ENCODE data around the gene TIGD6. TPM values are rescaled to one million over a fixed set of nuclear protein-coding genes. Genes with fewer than 3 reads are reported as not detected.

Gene TIGD6
- polyA plus RNA-seq, 6 donors from 2014 or later, result 3.4 to 6.4 (median 4.0) TPM

DNA sequence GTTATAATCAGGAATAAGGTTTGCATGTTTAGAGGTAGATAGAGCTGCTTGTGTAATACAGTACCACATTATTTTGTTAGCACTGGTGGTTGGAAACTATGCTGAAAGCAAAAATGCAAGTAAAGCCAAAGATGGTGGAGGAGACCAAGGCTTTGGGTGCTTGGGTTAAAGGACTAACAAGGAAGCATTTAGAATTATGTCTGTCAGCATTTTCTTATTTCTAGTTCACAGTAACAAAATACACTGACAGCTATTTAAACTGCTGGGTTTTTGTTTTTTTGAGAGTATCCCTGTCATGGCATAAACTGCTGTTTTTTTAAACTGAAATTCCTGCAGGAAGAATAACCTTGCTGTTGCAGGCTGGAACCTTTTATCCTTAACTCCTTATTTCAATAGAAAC lies 6.6 kb upstream of the TIGD6 start:
- DNase-seq (no peak), ATAC-seq (ENCODE audit: low read depth in 2 of 2) (no peak)
- Mint-ChIP-seq H3K4me3 (no peak overlapping the region), H3K27ac (no peak overlapping the region), H3K27me3 (no peaks in the 10 kb centered on the region), H3K9me3 (no peaks in the 10 kb centered on the region), H3K36me3 (peaks cover 17 to 30% of the 10 kb centered on the region in 2 donors), H3K4me1 (peaks cover 1 to 13% (median 7%) of the 10 kb centered on the region in 3 donors)

DNA sequence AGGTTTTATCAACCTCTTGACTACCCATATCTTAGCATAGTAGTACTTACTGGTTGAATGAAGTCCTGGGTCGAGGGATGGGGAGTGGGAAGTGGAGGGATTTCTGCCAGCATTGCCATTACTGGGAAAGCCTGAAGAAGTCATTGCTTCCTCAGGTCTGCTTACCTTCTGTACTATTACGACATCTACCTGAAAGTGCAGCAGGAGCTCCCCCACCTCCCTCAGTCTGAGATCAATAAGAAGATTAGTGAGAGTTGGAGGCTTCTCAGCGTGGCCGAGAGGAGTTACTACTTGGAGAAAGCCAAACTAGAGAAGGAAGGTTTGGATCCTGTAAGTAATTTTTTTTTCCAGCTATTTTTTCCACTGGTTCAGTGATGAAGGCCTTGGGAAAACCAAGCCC lies 5.9 kb upstream of the TIGD6 start:
- Mint-ChIP-seq H3K4me1 (peaks cover 8 to 20% (median 14%) of the 10 kb centered on the region in 3 donors), H3K9me3 (no peaks in the 10 kb centered on the region), H3K27me3 (no peaks in the 10 kb centered on the region), H3K36me3 (peaks cover 15 to 30% of the 10 kb centered on the region in 2 donors), H3K27ac (no peak overlapping the region), H3K4me3 (no peak overlapping the region)
- ATAC-seq (ENCODE audit: low read depth in 2 of 2) (no peak), DNase-seq (no peak)

DNA sequence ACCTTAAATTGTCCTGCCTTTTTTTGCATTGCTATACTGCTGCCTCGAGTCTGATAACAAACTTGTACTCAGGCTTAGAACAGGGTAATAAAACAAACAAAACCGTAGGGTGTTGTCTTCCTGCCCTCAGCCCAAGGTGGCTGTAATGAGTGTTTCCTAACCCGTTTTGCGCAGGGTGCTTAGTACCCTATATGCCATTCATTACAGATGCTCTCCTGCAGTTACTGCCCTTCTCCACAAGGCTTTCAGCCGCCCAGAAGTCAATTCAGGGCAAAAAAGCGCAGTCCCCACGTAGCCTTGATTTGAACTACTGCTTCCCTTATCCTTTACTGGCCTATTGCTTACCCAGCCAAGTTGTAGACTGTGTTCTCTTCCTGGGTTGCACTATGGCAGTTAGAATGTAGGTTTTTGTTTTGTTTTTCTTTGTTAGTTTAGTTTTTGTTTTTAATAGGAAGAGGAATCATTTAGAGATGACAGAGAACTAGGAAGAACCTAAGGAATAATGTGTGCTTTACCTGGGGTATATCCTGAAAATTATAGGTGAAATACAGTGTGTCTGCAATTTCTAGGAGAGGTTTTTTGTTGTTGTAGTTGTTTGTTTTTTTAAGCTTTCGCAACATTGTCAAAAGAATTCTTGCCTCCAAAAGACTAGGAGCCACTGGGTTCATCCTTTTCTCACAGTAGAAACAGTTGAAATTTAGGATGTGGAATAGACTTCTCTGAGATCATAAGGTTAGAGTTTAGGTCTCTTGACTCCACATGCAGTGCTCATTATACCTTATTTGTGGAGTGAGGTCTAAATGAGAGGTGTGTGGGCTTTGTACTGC lies 1.4 kb upstream of the TIGD6 start:
- Mint-ChIP-seq H3K4me1 (peaks cover 27 to 34% (median 28%) of the 10 kb centered on the region in 3 donors), H3K36me3 (peaks cover 8 to 12% of the 10 kb centered on the region in 2 donors), H3K4me3 (peak overlapping the region; percentile 80 to 97 (median 93)), H3K9me3 (no peaks in the 10 kb centered on the region), H3K27me3 (no peaks in the 10 kb centered on the region), H3K27ac (peak overlapping the region in 5 of 6 donors; percentile 92 to 97 (median 96))
- peak; percentile 60 to 67 for ATAC-seq (ENCODE audit: low read depth in 2 of 2)
- peak; percentile 57 for DNase-seq

GRCh38 chr5:150000990-150001659 lies 671 bp upstream of the TIGD6 start:
- Mint-ChIP-seq H3K4me1 (peaks cover 27 to 32% (median 28%) of the 10 kb centered on the region in 3 donors), H3K9me3 (no peaks in the 10 kb centered on the region), H3K36me3 (peaks cover 5 to 13% of the 10 kb centered on the region in 2 donors), H3K27ac (peak overlapping the region; percentile 72 to 97 (median 95)), H3K4me3 (peak overlapping the region; percentile 80 to 97 (median 93)), H3K27me3 (no peaks in the 10 kb centered on the region)
- ATAC-seq (ENCODE audit: low read depth in 2 of 2), result no peak
- peak; percentile 2 for DNase-seq

- DNase-seq (no peak), ATAC-seq (ENCODE audit: low read depth in 2 of 2) (no peak)
- H3K4me3 Mint-ChIP-seq, result peak overlapping the region; percentile 80 to 95 (median 89)
- H3K4me1 Mint-ChIP-seq, result peaks cover 26 to 32% (median 28%) of the 10 kb centered on the region in 3 donors
- H3K27ac Mint-ChIP-seq, result peak overlapping the region; percentile 56 to 98 (median 91)
- no peaks in the 10 kb centered on the region for H3K9me3 Mint-ChIP-seq
- no peaks in the 10 kb centered on the region for H3K27me3 Mint-ChIP-seq
- H3K36me3 Mint-ChIP-seq, result peaks cover 8 to 16% of the 10 kb centered on the region in 2 donors
Measured at GRCh38 chr5:149999866-150000255, 593 bp downstream of the TIGD6 start.

DNA sequence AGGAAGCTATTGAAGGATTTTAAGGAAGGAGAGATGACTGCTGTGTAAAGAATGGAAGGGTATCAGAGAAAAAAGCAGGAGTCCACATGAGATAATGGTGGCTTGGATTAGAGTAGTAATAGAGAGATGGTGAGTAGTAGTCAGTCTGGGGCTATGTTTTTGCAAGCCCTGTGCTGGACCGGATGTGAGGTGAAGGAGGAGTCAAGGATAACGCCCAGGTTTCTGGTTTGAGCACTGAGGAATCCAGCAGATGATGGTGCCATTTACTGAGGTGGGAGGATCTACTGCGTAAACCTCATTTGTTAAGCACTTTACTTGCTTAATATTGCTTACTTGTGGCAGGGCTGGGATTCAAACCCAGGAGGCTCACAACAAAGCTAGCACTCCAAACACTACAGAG lies 1.1 kb downstream of the TIGD6 start:
- no peaks in the 10 kb centered on the region for H3K9me3 Mint-ChIP-seq

GRCh38 chr5:149998281-149998680 lies 2.2 kb downstream of the TIGD6 start:
- Mint-ChIP-seq H3K27ac (peak overlapping the region in 2 of 6 donors; percentile 9 to 92), H3K9me3 (no peaks in the 10 kb centered on the region), H3K4me3 (peak overlapping the region in 2 of 8 donors; percentile 80 to 86), H3K36me3 (peaks cover 5 to 11% of the 10 kb centered on the region in 2 donors), H3K27me3 (no peaks in the 10 kb centered on the region), H3K4me1 (peaks cover 23 to 29% (median 28%) of the 10 kb centered on the region in 3 donors)
- DNase-seq, result no peak
- ATAC-seq (ENCODE audit: low read depth in 2 of 2), result no peak

More for the DNA sequence above, 1.1 kb downstream of the TIGD6 start:
- ATAC-seq (ENCODE audit: low read depth in 2 of 2), result no peak
- Mint-ChIP-seq H3K4me1 (peaks cover 23 to 32% (median 28%) of the 10 kb centered on the region in 3 donors), H3K4me3 (peak overlapping the region; percentile 80 to 95 (median 89)), H3K27ac (peak overlapping the region; percentile 1 to 98 (median 90)), H3K36me3 (peaks cover 5 to 11% of the 10 kb centered on the region in 2 donors), H3K27me3 (no peaks in the 10 kb centered on the region)
- DNase-seq, result no peak

GRCh38 chr5:149996205-149996890 lies 4.1 kb downstream of the TIGD6 start:
- DNase-seq (no peak), ATAC-seq (ENCODE audit: low read depth in 2 of 2) (no peak)
- no peaks in the 10 kb centered on the region for H3K27me3 Mint-ChIP-seq
- H3K36me3 Mint-ChIP-seq, result peaks cover 5 to 11% of the 10 kb centered on the region in 2 donors
- peak overlapping the region in 1 of 8 donors; percentile 50 for H3K4me3 Mint-ChIP-seq
- peaks cover 14 to 20% (median 16%) of the 10 kb centered on the region in 3 donors for H3K4me1 Mint-ChIP-seq
- H3K9me3 Mint-ChIP-seq, result no peaks in the 10 kb centered on the region
- no peak overlapping the region for H3K27ac Mint-ChIP-seq

- DNase-seq (no peak), ATAC-seq (ENCODE audit: low read depth in 2 of 2) (no peak)
- no peaks in the 10 kb centered on the region for H3K27me3 Mint-ChIP-seq
- H3K4me3 Mint-ChIP-seq, result no peak overlapping the region
- H3K9me3 Mint-ChIP-seq, result no peaks in the 10 kb centered on the region
- H3K36me3 Mint-ChIP-seq, result peaks cover 5 to 11% of the 10 kb centered on the region in 2 donors
- no peak overlapping the region for H3K27ac Mint-ChIP-seq
- H3K4me1 Mint-ChIP-seq, result peaks cover 13 to 24% (median 19%) of the 10 kb centered on the region in 3 donors
Measured at GRCh38 chr5:149995385-149996204, 4.9 kb downstream of the TIGD6 start.

DNA sequence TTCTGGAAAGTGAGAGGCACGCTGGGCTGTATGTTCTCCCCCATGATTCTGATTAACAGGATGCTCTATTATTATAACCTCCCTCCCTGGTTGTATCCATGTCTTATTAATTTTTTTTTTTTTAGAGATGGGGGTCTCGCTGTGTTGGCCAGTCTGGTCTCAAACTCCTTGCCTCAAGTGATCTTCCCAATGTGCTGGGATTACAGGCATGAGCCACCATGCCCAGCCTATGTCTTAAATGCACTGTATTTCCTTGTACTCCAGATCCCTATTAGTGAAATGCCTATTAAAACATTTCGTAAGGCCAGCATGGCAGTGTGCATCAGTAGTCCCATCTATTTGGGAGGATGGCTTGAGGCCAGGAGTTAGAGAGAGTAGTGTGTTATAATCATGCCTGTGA lies 7.0 kb downstream of the TIGD6 start:
- H3K36me3 Mint-ChIP-seq, result peaks cover 5 to 11% of the 10 kb centered on the region in 2 donors
- DNase-seq, result no peak
- H3K4me3 Mint-ChIP-seq, result no peak overlapping the region
- no peaks in the 10 kb centered on the region for H3K9me3 Mint-ChIP-seq
- no peak for ATAC-seq (ENCODE audit: low read depth in 2 of 2)
- H3K4me1 Mint-ChIP-seq, result peaks cover 2 to 6% (median 4%) of the 10 kb centered on the region in 3 donors
- no peaks in the 10 kb centered on the region for H3K27me3 Mint-ChIP-seq
- no peak overlapping the region for H3K27ac Mint-ChIP-seq

DNA sequence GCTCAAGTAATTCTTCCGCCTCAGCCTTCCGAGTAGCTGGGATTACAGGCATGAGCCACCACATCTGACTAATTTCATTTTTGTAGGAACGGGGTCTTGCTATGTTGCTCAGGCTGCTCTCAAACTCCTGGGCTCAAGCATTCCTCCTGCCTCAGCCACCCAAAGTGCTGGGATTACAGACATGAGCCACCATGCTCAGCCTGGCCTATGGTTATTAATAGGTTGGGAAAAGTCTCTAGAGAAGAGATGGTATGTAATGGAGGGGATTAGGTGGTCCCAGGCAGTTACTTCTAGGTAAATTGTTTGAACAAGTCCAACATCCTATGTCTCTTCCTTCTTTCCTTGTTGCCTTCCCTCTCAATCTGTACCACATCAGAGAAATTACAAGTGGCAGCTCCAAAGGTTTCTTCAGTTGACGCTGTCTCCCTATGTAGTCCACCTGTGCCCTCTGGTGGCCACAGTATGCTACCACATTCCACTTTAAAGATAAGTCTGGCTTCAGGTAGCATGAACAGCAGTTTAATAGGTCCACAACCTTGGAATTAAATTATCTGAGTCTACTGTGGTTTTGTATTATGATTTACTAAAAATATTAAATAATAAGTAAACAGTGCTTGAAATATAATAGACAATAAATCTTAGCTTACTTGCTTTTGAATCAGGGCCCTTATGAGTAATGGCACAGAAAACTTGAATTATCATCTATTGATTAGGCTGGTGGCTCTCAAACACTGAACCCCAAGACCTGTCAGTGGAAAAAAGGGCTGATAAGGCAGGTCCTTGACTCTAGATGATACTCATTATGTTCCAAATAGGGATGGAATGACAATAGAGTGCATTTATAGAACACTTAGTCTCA lies 9.7 kb downstream of the TIGD6 start:
- no peaks in the 10 kb centered on the region for H3K27me3 Mint-ChIP-seq
- H3K4me3 Mint-ChIP-seq, result no peak overlapping the region
- peaks cover 2 to 6% (median 4%) of the 10 kb centered on the region in 3 donors for H3K4me1 Mint-ChIP-seq
- H3K27ac Mint-ChIP-seq, result no peak overlapping the region
- DNase-seq (peak; percentile 51), ATAC-seq (ENCODE audit: low read depth in 2 of 2) (peak; percentile 58 to 79)
- H3K9me3 Mint-ChIP-seq, result no peaks in the 10 kb centered on the region
- peaks cover 2 to 5% of the 10 kb centered on the region in 2 donors for H3K36me3 Mint-ChIP-seq

DNA sequence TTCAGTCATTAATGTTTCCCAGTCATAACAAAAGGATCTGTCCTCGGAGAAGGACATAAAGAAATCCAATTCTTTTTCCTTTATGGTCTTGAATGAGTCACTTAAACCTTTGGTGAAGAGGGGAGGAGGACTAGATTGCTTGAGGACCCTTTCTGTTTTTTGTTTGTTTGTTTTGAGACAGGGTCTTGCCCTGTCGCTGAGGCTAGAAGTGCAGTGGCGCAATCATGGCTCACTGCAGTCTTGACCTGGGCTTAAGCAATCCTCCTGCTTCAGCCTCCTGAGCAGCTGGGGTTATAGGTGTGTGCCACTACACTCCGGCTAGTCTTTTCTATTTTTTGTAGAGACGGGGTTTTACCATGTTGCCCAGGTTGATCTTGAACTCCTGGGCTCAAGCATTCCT lies 12.3 kb downstream of the TIGD6 start:
- Mint-ChIP-seq H3K27me3 (no peaks in the 10 kb centered on the region), H3K36me3 (no peaks in the 10 kb centered on the region), H3K27ac (no peak overlapping the region), H3K4me3 (no peak overlapping the region), H3K9me3 (no peaks in the 10 kb centered on the region), H3K4me1 (peaks cover 2 to 6% (median 4%) of the 10 kb centered on the region in 3 donors)
- DNase-seq (no peak), ATAC-seq (ENCODE audit: low read depth in 2 of 2) (no peak)
